ENCODE data around the gene ST8SIA1.

DNA sequence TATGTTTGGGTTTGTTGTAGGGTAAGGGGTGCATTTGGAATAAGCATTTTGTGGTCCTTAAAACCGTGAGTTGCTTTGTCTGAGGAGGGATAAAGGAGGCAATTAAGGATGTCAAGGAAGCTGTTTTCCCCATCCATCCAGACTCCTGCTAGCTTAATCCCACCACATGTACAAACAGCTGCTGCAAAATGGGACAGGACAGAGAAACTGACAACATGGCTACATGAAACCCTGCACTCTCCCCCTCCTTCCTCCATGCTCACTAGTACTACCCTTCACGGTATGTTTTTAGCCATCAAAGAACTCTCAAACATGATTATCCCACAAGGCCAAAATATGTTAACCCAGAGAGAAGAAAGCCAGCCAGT is 20.6 kb downstream of the ST8SIA1 start:
- TF ChIP-seq, protein P1, sequence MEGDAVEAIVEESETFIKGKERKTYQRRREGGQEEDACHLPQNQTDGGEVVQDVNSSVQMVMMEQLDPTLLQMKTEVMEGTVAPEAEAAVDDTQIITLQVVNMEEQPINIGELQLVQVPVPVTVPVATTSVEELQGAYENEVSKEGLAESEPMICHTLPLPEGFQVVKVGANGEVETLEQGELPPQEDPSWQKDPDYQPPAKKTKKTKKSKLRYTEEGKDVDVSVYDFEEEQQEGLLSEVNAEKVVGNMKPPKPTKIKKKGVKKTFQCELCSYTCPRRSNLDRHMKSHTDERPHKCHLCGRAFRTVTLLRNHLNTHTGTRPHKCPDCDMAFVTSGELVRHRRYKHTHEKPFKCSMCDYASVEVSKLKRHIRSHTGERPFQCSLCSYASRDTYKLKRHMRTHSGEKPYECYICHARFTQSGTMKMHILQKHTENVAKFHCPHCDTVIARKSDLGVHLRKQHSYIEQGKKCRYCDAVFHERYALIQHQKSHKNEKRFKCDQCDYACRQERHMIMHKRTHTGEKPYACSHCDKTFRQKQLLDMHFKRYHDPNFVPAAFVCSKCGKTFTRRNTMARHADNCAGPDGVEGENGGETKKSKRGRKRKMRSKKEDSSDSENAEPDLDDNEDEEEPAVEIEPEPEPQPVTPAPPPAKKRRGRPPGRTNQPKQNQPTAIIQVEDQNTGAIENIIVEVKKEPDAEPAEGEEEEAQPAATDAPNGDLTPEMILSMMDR (conservative IDR thresholded peaks at IDR 0.05 in 1 of 2, IDR thresholded peaks at IDR 0.05 in 1 of 2; ENCODE audit: low read depth in 1 of 2, low read length in 2 of 2) = no peak
- TF ChIP-seq EZH2 (IDR thresholded peaks at IDR 0.05; ENCODE audit: low read length, missing control alignments) = no peak

Measured in fibroblast of lung (primary cell).